H1 (cell line): ENCODE measurements around the gene ANXA9. TPM values are rescaled to one million over a fixed set of nuclear protein-coding genes. Genes with fewer than 3 reads are reported as not detected.

ENCODE experiments used
- CTCF ChIA-PET: fragments of 300-600 bp; sonication (Branson Sonifier 250); formaldehyde crosslinking; loops from one replicate; lab custom pipeline; 2021; ENCODE audit not compliant: partially characterized antibody; lab: Charles Lee
- POLR2A ChIA-PET: fragments of 300-600 bp; sonication (Branson Sonifier 250); formaldehyde crosslinking; loops from one replicate; lab custom pipeline; 2021; ENCODE audit warnings: inconsistent platforms; ENCODE audit not compliant: partially characterized antibody; lab: Charles Lee
- DNase-seq, 2 experiments: peaks; one replicate each; pipeline versions ENCODE4 v3.0.0 to v3.0.0-alpha.2; 2010 to 2022; ENCODE audit warnings: low spot score in 2 of 2, low read depth in 1 of 2, mixed read lengths in 1 of 2
- FAIRE-seq: peaks from 2 replicates; lab custom pipeline; 2011; peaks lifted over from hg19 to GRCh38; lab: Jason Lieb, UNC
- H2AFZ ChIP-seq: 2 replicates; pipeline ENCODE4 v1.8.1; 2012; ENCODE audit warnings: low read length, inconsistent platforms
- H2AK5ac ChIP-seq: 2 replicates; pipeline ENCODE4 v1.6.1; 2013; ENCODE audit warnings: low read depth, low read length
- H2BK120ac ChIP-seq: replicated peaks from 2 replicates; pipeline ENCODE3; 2013; ENCODE audit warnings: low read depth, low read length, inconsistent platforms
- H2BK12ac ChIP-seq: 2 replicates; pipeline ENCODE4 v1.6.1; 2013; ENCODE audit warnings: low read depth, low read length
- H2BK15ac ChIP-seq: 2 replicates; pipeline ENCODE4 v1.6.1; 2013; ENCODE audit warnings: low read length
- H2BK20ac ChIP-seq: 2 replicates; pipeline ENCODE4 v1.6.1; 2013; ENCODE audit warnings: low read length
- H2BK5ac ChIP-seq: 2 replicates; pipeline ENCODE4 v1.6.1; 2013; ENCODE audit warnings: low read depth, low read length
- H3K14ac ChIP-seq: 2 replicates; pipeline ENCODE4 v1.6.1; 2013; ENCODE audit warnings: inconsistent platforms; ENCODE audit not compliant: insufficient read length
- H3K18ac ChIP-seq: 2 replicates; pipeline ENCODE4 v1.6.1; 2013; ENCODE audit warnings: low read length; ENCODE audit errors: extremely low read depth
- H3K23ac ChIP-seq: 2 replicates; pipeline ENCODE4 v1.6.1; 2013; ENCODE audit warnings: inconsistent platforms; ENCODE audit not compliant: insufficient read length
- H3K23me2 ChIP-seq: 2 replicates; pipeline ENCODE4 v1.6.1; 2013; ENCODE audit warnings: low read depth, low read length
- H3K27ac ChIP-seq: 2 replicates; pipeline ENCODE4 v1.6.1; 2011; ENCODE audit warnings: low read depth, low read length, inconsistent platforms
- H3K27me3 ChIP-seq, 4 experiments: replicated peaks in 1 of 4; 1 replicate in 1 of 4; 2 replicates in 3 of 4; pipeline versions ENCODE4 v1.6.1 to v1.8.1; 2011 to 2013; ENCODE audit warnings: low read length in 3 of 4, mild to moderate bottlenecking in 3 of 4, inconsistent platforms in 2 of 4, mixed read lengths in 2 of 4, moderate library complexity in 1 of 4; ENCODE audit not compliant: control insufficient read depth in 3 of 4, insufficient read depth in 3 of 4; ENCODE audit errors: extremely low read depth in 1 of 4
- H3K36me3 ChIP-seq, 4 experiments: 2 replicates each; pipeline versions ENCODE4 v1.6.1 to v1.8.1; 2011 to 2013; ENCODE audit warnings: mild to moderate bottlenecking in 4 of 4, low read length in 3 of 4, moderate library complexity in 2 of 4, control low read depth in 1 of 4, inconsistent platforms in 1 of 4; ENCODE audit not compliant: insufficient read depth in 4 of 4, control insufficient read depth in 2 of 4
- H3K4ac ChIP-seq: replicated peaks from 2 replicates; pipeline ENCODE3; 2013; ENCODE audit warnings: low read length, low read depth, mixed read lengths, inconsistent platforms; ENCODE audit not compliant: insufficient read length
- H3K4me1 ChIP-seq, 4 experiments: replicated peaks in 1 of 4; 1 replicate in 1 of 4; 2 replicates in 3 of 4; pipeline versions ENCODE4 v1.6.1 to v1.8.1; 2011 to 2013; ENCODE audit warnings: low read length in 3 of 4, inconsistent platforms in 2 of 4, mixed read lengths in 1 of 4; ENCODE audit not compliant: insufficient read depth in 4 of 4, control insufficient read depth in 3 of 4
- H3K4me2 ChIP-seq, 2 experiments: 2 replicates each; pipeline versions ENCODE4 v1.6.1 to v1.8.1; 2011 to 2013; ENCODE audit warnings: low read depth in 2 of 2, low read length in 2 of 2, control low read depth in 1 of 2, inconsistent platforms in 1 of 2, mild to moderate bottlenecking in 1 of 2; ENCODE audit not compliant: insufficient read depth in 1 of 2
- H3K4me3 ChIP-seq, 4 experiments: fragments of 200-600, 300-600 bp in 1 of 4; sonication (generic), shearing (Covaris generic), sonication (Bioruptor Twin) in 1 of 4; 2 replicates each; pipeline versions ENCODE4 v1.5.1 to v1.8.1; 2011 to 2016; ENCODE audit warnings: low read length in 4 of 4, low read depth in 3 of 4, control low read depth in 2 of 4, inconsistent platforms in 2 of 4, mild to moderate bottlenecking in 2 of 4, mixed read lengths in 1 of 4, moderate library complexity in 1 of 4; ENCODE audit not compliant: insufficient read depth in 2 of 4; ENCODE audit errors: extremely low read depth in 1 of 4
- H3K56ac ChIP-seq: replicated peaks from 2 replicates; pipeline ENCODE3; 2013; ENCODE audit warnings: low read depth, mild to moderate bottlenecking, mixed read lengths, low read length, inconsistent platforms; ENCODE audit not compliant: insufficient read length
- H3K79me1 ChIP-seq: 2 replicates; pipeline ENCODE4 v1.6.1; 2013; ENCODE audit warnings: low read depth, low read length, control low read depth
- H3K79me2 ChIP-seq, 2 experiments: 2 replicates each; pipeline versions ENCODE4 v1.6.1 to v1.8.1; 2012 to 2013; ENCODE audit warnings: low read length in 2 of 2, mild to moderate bottlenecking in 2 of 2, inconsistent platforms in 1 of 2; ENCODE audit not compliant: insufficient read depth in 2 of 2, control insufficient read depth in 1 of 2
- H3K9ac ChIP-seq, 4 experiments: replicated peaks in 1 of 4; 1 replicate in 1 of 4; 2 replicates in 3 of 4; pipeline versions ENCODE4 v1.6.1 to v1.8.1; 2011 to 2013; ENCODE audit warnings: low read depth in 3 of 4, low read length in 3 of 4, control low read depth in 2 of 4, mild to moderate bottlenecking in 2 of 4, moderate library complexity in 2 of 4, inconsistent platforms in 1 of 4; ENCODE audit errors: extremely low read depth in 1 of 4
- H3K9me3 ChIP-seq, 2 experiments: 2 replicates each; pipeline versions ENCODE4 v1.6.1 to v1.8.1; 2012 to 2013; ENCODE audit warnings: mild to moderate bottlenecking in 2 of 2, moderate library complexity in 2 of 2, control low read depth in 1 of 2, inconsistent platforms in 1 of 2, low read depth in 1 of 2, low read length in 1 of 2, mixed read lengths in 1 of 2; ENCODE audit not compliant: insufficient read depth in 2 of 2
- H4K20me1 ChIP-seq, 2 experiments: replicated peaks in 1 of 2; 2 replicates each; pipeline versions ENCODE3 to v1.8.1; 2011 to 2013; ENCODE audit warnings: inconsistent platforms in 2 of 2, low read length in 2 of 2, mild to moderate bottlenecking in 1 of 2; ENCODE audit not compliant: insufficient read depth in 2 of 2, control insufficient read depth in 1 of 2
- H4K5ac ChIP-seq: 2 replicates; pipeline ENCODE4 v1.6.1; 2013; ENCODE audit warnings: low read length, low read depth, mixed read lengths, inconsistent platforms; ENCODE audit not compliant: insufficient read length
- H4K8ac ChIP-seq: 2 replicates; pipeline ENCODE4 v1.8.0; 2013; ENCODE audit warnings: mild to moderate bottlenecking, moderate library complexity, low read length, inconsistent platforms; ENCODE audit not compliant: insufficient read depth; ENCODE audit errors: extremely low read depth
- H4K91ac ChIP-seq: replicated peaks from 2 replicates; pipeline ENCODE3; 2013; ENCODE audit warnings: low read length, mixed read lengths, inconsistent platforms; ENCODE audit not compliant: insufficient read length
- ASH2L ChIP-seq: fragments of 200-600, 300-600 bp; sonication (generic); IDR thresholded peaks from one replicate; pipeline ENCODE4 v1.7.1; 2017; ENCODE audit warnings: low read length
- CEBPB ChIP-seq: IDR thresholded peaks from 2 replicates; pipeline ENCODE4 v1.6.1; 2012; ENCODE audit warnings: low read depth, low read length
- CTBP2 ChIP-seq: IDR thresholded peaks from 2 replicates; pipeline ENCODE4 v1.7.0; 2011; ENCODE audit warnings: borderline replicate concordance, mild to moderate bottlenecking, moderate library complexity, mixed read lengths, low read length; ENCODE audit not compliant: insufficient read depth, insufficient read length
- JUND ChIP-seq: IDR thresholded peaks from 2 replicates; pipeline ENCODE4 v1.6.1; 2011; ENCODE audit warnings: mild to moderate bottlenecking, improper control_type of control experiment, low read length
- POLR2AphosphoS5 ChIP-seq: IDR thresholded peaks from 2 replicates; pipeline ENCODE4 v1.6.1; 2011; ENCODE audit warnings: low read depth, low read length
- RBBP5 ChIP-seq: IDR thresholded peaks from 2 replicates; pipeline ENCODE4 v1.7.1; 2012; ENCODE audit warnings: low read depth, mild to moderate bottlenecking, inconsistent platforms, low read length, moderate library complexity, borderline replicate concordance
- SIN3A ChIP-seq, 2 experiments: IDR thresholded peaks in 1 of 2; conservative IDR thresholded peaks in 1 of 2; 2 replicates each; pipeline ENCODE4 v1.6.1; 2011 to 2012; ENCODE audit warnings: low read length in 2 of 2, improper control_type of control experiment in 1 of 2, low read depth in 1 of 2, mild to moderate bottlenecking in 1 of 2
- TAF1 ChIP-seq: IDR thresholded peaks from 2 replicates; pipeline ENCODE4 v1.6.1; 2011; ENCODE audit warnings: mild to moderate bottlenecking, low read depth, low read length
- TAF7 ChIP-seq: optimal IDR thresholded peaks from 2 replicates; pipeline ENCODE3; 2011; ENCODE audit warnings: low read depth, mild to moderate bottlenecking, inconsistent platforms, low read length, moderate library complexity, borderline replicate concordance
- TBP ChIP-seq: IDR thresholded peaks from 2 replicates; pipeline ENCODE4 v1.6.1; 2011; ENCODE audit warnings: low read depth, low read length, improper control_type of control experiment
- TCF12 ChIP-seq: IDR thresholded peaks from 2 replicates; pipeline ENCODE4 v1.6.1; 2011; ENCODE audit warnings: low read depth, mild to moderate bottlenecking, low read length
- TEAD4 ChIP-seq: IDR thresholded peaks from 2 replicates; pipeline ENCODE4 v1.6.1; 2012; ENCODE audit warnings: low read depth, low read length, inconsistent platforms, mixed read lengths
- WGBS, 2 experiments: shearing (Covaris generic) in 1 of 2; methylation state at CpG; one replicate each; pipeline versions ENCODE4 v1.1.6 to v1.1.7; 2013 to 2015; ENCODE audit warnings: low lambda C conversion rate in 2 of 2, mixed read lengths in 2 of 2, inconsistent platforms in 1 of 2, low coverage in 1 of 2, missing lambda C conversion rate in 1 of 2; ENCODE audit not compliant: insufficient replicate concordance in 2 of 2, insufficient coverage in 1 of 2, insufficient read length in 1 of 2; ENCODE audit errors: extremely low coverage in 1 of 2, missing lambda C conversion rate in 1 of 2; 5-methylcytosine and 5-hydroxymethylcytosine counted together
- polyA plus RNA-seq, 7 experiments: library from polyadenylated mRNA; depleted of rRNA in 3 of 7; stranded (reverse) in 5 of 7; unstranded in 2 of 7; fragments of >200 nt in 5 of 7; fragments of 200-250 nt in 2 of 7; gene quantifications; 1 replicate in 5 of 7; 2 replicates in 1 of 7; 4 replicates in 1 of 7; pipeline versions ENCODE4 v1.2.1 to v1.2.3, GENCODE V29; 2011 to 2013; ENCODE audit warnings: missing spikeins in 2 of 7, mixed read lengths in 2 of 7
- total RNA-seq: library from RNA; stranded (reverse); fragmentation: NEBNext Ultra II Directional; extraction: Animal tissue kit (Norgen Biotek cat#: 25700); gene quantifications from 2 replicates; pipeline ENCODE4 v1.2.1, GENCODE V29; 2021

Gene ANXA9
- total and polyA plus RNA-seq, 2 of the 8 experiments (the other 6 are each of a cell fraction or from before 2014, with no cell fraction given), result 1.8 to 3.5 TPM

- H3K79me2 ChIP-seq, result no peaks in the 10 kb centered on the region
- DNase-seq (peak; percentile 60 to 82), FAIRE-seq (peak; percentile 66)
- H3K36me3 ChIP-seq, result no peaks in the 10 kb centered on the region
- peak overlapping the region; percentile 38; the same call in 1 of the 2 replicates for H2BK20ac ChIP-seq
- H3K4me2 ChIP-seq, result peak overlapping the region; percentile 54 to 59
- H2AK5ac ChIP-seq, result no peak overlapping the region; the same call in 1 of the 2 replicates
- peak overlapping the region; percentile 95; the same call in 1 of the 2 replicates for H2BK12ac ChIP-seq
- H2BK120ac ChIP-seq, result no peak overlapping the region
- peak overlapping the region; percentile 83 for H4K91ac ChIP-seq
- no peak overlapping the region for H3K14ac ChIP-seq
- H3K56ac ChIP-seq, result no peak overlapping the region
- peaks cover 4 to 38% (median 27%) of the 10 kb centered on the region in 4 experiments for H3K4me1 ChIP-seq
- WGBS, 2 experiments, result 27% methylated on average over 6 of the region's 6 CpGs; no CpG with 5 or more reads in 1 of the 2 experiments
- H4K5ac ChIP-seq, result peak overlapping the region; percentile 63
- peak overlapping the region in 3 of 4 experiments; percentile 10 to 37 (median 21); a peak in 4 of 8 replicates for H3K4me3 ChIP-seq
- peak overlapping the region; percentile 20; the same call in 1 of the 2 replicates for H2BK15ac ChIP-seq
- H3K18ac ChIP-seq, result peak overlapping the region; percentile 89
- H3K9ac ChIP-seq, result peak overlapping the region in 2 of 4 experiments; percentile 4 to 24; a peak in 2 of 7 replicates
- H3K9me3 ChIP-seq, result no peaks in the 10 kb centered on the region
- peak overlapping the region; percentile 90 for H2BK5ac ChIP-seq
- ChIA-PET POLR2A (interaction anchor here (0.6 to 11.3 kb wide), 24 partner anchors 9 to 724 kb away, joined by 3 to 133 read pairs (median 4); partner anchors contain the start of genes C1orf56, CA14, CERS2 and ENSA), CTCF (interaction anchor here (0.8 to 14.5 kb wide), 15 partner anchors 9 to 137 kb away, joined by 3 to 183 read pairs (median 5); partner anchors contain the start of gene MINDY1)
- H4K20me1 ChIP-seq, result no peaks in the 10 kb centered on the region
- no peak overlapping the region for H3K23ac ChIP-seq
- H3K27ac ChIP-seq, result peak overlapping the region; percentile 70
- peak overlapping the region; percentile 54 for H2AFZ ChIP-seq
- H3K4ac ChIP-seq, result no peak overlapping the region
- H3K27me3 ChIP-seq, result no peaks in the 10 kb centered on the region; a peak in 1 of 7 replicates
- H3K23me2 ChIP-seq, result no peaks in the 10 kb centered on the region; the same call in none of the 2 replicates
- no peak overlapping the region for H4K8ac ChIP-seq
- no peaks in the 10 kb centered on the region; the same call in 1 of the 2 replicates for H3K79me1 ChIP-seq
- TF ChIP-seq SIN3A (conservative IDR thresholded peaks at IDR 0.05 in 1 of 2, IDR thresholded peaks at IDR 0.05 in 1 of 2; ENCODE audit: low read depth in 1 of 2, low read length in 2 of 2) (0 out of 4 replicates have a peak, but pooled peaks of 1 of the 2 experiments have one; percentile 24), TAF7 (no peak), CEBPB (peak; percentile 87), RBBP5 (peak; percentile 72; the same call in 1 of the 2 replicates), TCF12 (0 out of 2 replicates have a peak, but pooled peaks have one; percentile 31), POLR2AphosphoS5 (peak; percentile 77; the same call in 1 of the 2 replicates), JUND (no peak), TAF1 (peak; percentile 76), TEAD4 (peak; percentile 39; the same call in 1 of the 2 replicates), CTBP2 (peak; percentile 14), TBP (peak; percentile 74), ASH2L (peak; percentile 79)
Observed at GRCh38 chr1:150981177-150981804, 801 bp upstream of the ANXA9 start.
